NCI-H1417 (cell line): ENCODE measurements around the gene GNG7.
"Not testable (repeated sequence)": the region's sequence is repeated elsewhere in the genome, so short reads cannot be mapped to it uniquely, and the experiment has no call there.

Source experiments
- DNase-seq, 3 experiments: peaks; one replicate each; lab custom pipeline; 2025; lab: John Stamatoyannopoulos, UW

GNG7 gene

DNA sequence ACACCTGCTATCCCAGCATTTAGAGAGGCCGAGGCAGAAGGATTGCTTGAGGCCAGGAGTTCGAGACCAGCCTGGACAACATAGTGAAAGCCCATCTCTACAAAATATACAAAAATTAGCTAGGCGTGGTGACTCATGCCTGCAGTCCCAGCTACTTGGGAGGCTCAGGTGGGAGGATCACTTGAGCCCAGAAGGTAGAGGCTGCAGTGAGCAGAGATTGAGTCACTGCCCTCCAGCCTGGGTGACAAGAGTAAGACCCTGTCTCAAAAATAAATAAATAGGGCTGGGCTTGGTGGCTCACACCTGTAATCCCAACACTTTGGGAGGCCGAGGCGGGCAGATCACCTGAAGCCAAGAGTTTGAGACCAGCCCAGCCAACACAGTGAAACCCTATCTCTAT is 238.8 kb downstream of the GNG7 start:
- DNase-seq = not testable (repeated sequence)

DNA sequence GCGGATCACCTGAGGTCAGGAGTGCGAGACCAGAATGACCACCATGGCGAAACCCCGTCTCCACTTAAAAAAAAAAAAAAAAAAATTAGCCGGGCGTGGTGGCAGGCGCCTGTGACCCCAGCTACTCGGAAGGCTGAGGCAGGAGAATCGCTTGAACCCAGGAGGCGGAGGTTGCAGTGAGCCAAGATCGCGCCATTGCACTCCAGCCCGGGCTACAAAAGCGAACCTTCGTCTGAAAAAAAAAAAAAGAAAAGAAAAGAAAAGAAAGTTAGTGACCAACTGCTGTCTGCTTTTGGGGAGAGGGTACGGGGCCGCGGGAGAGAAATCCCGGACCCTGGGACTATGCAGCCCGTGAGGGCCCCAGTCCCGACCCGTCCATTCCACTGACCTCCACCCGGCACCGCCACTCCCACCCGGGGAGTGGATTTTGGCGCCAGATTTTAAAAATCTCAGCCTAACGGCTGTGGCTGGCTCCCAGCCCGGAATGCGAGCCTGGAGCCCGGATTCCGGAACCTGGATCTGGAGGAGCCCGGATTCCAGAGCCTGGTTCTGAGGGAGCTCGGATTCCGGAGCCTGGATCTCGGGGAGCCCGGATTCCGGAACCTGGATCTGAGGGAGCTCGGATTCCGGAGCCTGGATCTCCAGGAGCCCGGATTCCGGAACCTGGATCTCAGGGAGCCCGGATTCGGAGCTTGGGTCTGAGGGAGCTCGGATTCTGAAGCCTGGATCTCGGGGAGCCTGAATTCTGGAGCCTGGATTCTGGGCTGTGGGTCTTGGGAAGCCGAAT is 239.7 kb downstream of the GNG7 start:
- DNase-seq = peak; percentile 77 to 98 (median 82)

DNA sequence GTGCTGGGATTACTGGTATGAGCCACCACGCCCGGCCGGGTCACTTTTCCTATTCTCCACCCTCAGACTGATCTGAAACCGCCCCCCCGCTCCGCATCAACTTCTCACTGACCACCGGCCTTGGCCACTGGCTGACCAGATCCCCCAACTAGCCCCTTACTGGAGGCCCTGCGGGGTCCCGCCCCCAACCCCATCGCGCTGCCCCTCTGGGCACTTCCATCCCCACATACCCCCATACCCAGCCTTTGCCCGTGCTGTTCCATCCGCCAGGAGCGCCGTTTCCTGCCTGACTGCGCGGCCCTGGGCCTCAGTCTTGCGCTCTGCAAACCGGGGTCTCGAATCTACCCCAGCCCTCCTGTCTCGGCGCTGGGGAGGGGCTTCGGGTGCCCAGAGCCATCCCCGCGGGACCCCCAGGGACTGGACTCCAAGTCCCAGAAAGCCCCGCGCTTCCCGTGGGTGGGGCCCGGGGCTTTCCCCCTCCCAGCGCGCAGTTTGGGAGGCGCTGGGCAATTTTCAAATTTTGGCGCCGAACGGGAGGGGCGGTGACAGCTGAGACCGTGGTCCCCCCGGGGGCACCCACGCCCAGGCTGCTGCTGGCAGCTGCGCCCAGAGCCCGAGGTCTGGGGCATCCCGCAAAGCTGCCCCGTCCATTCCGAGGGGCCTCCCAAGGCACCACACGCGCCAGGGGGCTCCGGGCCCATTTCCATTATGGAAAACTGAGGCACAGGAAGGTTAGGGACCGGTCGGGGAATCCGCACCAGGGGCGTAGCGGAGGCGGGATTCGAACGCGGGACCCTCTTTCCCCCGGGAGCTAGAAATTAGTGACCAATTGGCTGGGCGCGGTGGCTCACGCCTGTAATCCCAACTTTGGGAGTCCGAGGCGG is 240.5 kb downstream of the GNG7 start:
- peak; percentile 71 to 93 (median 74) for DNase-seq
